Measurements from ENCODE around the gene KRTAP22-2.

KRTAP22-2 gene

GRCh38 chr21:30567617-30568016 is 22.6 kb downstream of the KRTAP22-2 start:
- H3K27ac ChIP-seq = no peak overlapping the region
- TF ChIP-seq CTCF (conservative IDR thresholded peaks at IDR 0.05) = no peak
- no peak for TF ChIP-seq ZFX (IDR thresholded peaks at IDR 0.05)

- TF ChIP-seq ZFX (IDR thresholded peaks at IDR 0.05) (no peak), CTCF (conservative IDR thresholded peaks at IDR 0.05) (no peak)
- H3K27ac ChIP-seq = no peak overlapping the region
These were observed 26.6 kb downstream of the KRTAP22-2 start for GRCh38 chr21:30563630-30564029.

GRCh38 chr21:30563072-30563471 is 27.1 kb downstream of the KRTAP22-2 start:
- H3K27ac ChIP-seq = no peak overlapping the region
- no peak for TF ChIP-seq CTCF (conservative IDR thresholded peaks at IDR 0.05)
- no peak for TF ChIP-seq ZFX (IDR thresholded peaks at IDR 0.05)

GRCh38 chr21:30561957-30562356 is 28.2 kb downstream of the KRTAP22-2 start:
- H3K27ac ChIP-seq = no peak overlapping the region
- TF ChIP-seq CTCF (conservative IDR thresholded peaks at IDR 0.05) (no peak), ZFX (IDR thresholded peaks at IDR 0.05) (no peak)

- TF ChIP-seq CTCF (conservative IDR thresholded peaks at IDR 0.05) (no peak), ZFX (IDR thresholded peaks at IDR 0.05) (no peak)
- no peak within 1 kb of the TSS for H3K27ac ChIP-seq
These were observed 28.8 kb downstream of the KRTAP22-2 start, which contains the start of gene KRTAP19-7 for GRCh38 chr21:30561264-30561895. KRTAP19-7 (minus strand) TSS chr21:30561314; CDS start chr21:30561289, 25 bp downstream.

GRCh38 chr21:30555095-30555494 is 35.1 kb downstream of the KRTAP22-2 start:
- no peak overlapping the region for H3K27ac ChIP-seq
- TF ChIP-seq ZFX (IDR thresholded peaks at IDR 0.05) (no peak), CTCF (conservative IDR thresholded peaks at IDR 0.05) (no peak)

- H3K27ac ChIP-seq = no peak overlapping the region
- TF ChIP-seq CTCF (conservative IDR thresholded peaks at IDR 0.05) (no peak), ZFX (IDR thresholded peaks at IDR 0.05) (no peak)
These were observed 37.4 kb downstream of the KRTAP22-2 start for GRCh38 chr21:30552782-30553181.

Data from C4-2B (cell line).